GM19468 (cell line): ENCODE data around the gene CHCT1.

Experiments used
- ATAC-seq: cut with Tn5 transposase; IDR thresholded peaks from one replicate; pipeline ENCODE4 v1.9.1; 2021; ENCODE audit warnings: mild to moderate bottlenecking, moderate library complexity, moderate number of reproducible peaks; ENCODE audit not compliant: unreplicated experiment; ENCODE audit errors: extremely low read depth

Gene CHCT1

GRCh38 chr17:60435244-60436167 is 13.2 kb downstream of the CHCT1 start:
- no peak for ATAC-seq

GRCh38 chr17:60436676-60437075 is 14.4 kb downstream of the CHCT1 start:
- ATAC-seq, result no peak

GRCh38 chr17:60439501-60439900 is 17.2 kb downstream of the CHCT1 start:
- no peak for ATAC-seq

GRCh38 chr17:60442271-60443173 is 20.2 kb downstream of the CHCT1 start:
- ATAC-seq, result no peak

- ATAC-seq, result no peak
Observed at GRCh38 chr17:60443713-60444112, 21.4 kb downstream of the CHCT1 start.

GRCh38 chr17:60445144-60445543 is 22.9 kb downstream of the CHCT1 start:
- no peak for ATAC-seq

GRCh38 chr17:60447375-60447774 is 25.1 kb downstream of the CHCT1 start:
- no peak for ATAC-seq

- no peak for ATAC-seq
Observed at GRCh38 chr17:60451071-60451470, 28.8 kb downstream of the CHCT1 start.

- no peak for ATAC-seq
Observed at GRCh38 chr17:60451965-60452364, 29.7 kb downstream of the CHCT1 start.

- ATAC-seq, result no peak
Observed at GRCh38 chr17:60455378-60455777, 33.1 kb downstream of the CHCT1 start.

- no peak for ATAC-seq
Observed at GRCh38 chr17:60457148-60457547, 34.9 kb downstream of the CHCT1 start.

GRCh38 chr17:60461584-60461983 is 39.3 kb downstream of the CHCT1 start:
- no peak for ATAC-seq

GRCh38 chr17:60463157-60463835 is 41.0 kb downstream of the CHCT1 start:
- no peak for ATAC-seq

- no peak for ATAC-seq
Observed at GRCh38 chr17:60464343-60464742, 42.1 kb downstream of the CHCT1 start.

GRCh38 chr17:60468371-60468770 is 46.1 kb downstream of the CHCT1 start:
- no peak for ATAC-seq

- ATAC-seq, result no peak
Observed at GRCh38 chr17:60471451-60471850, 49.2 kb downstream of the CHCT1 start.

- no peak for ATAC-seq
Observed at GRCh38 chr17:60472449-60472848, 50.2 kb downstream of the CHCT1 start.

GRCh38 chr17:60473788-60474187 is 51.5 kb downstream of the CHCT1 start:
- no peak for ATAC-seq
